GM18502 (cell line): Measurements from ENCODE around the gene EVX2.

Experiments used
- ATAC-seq: cut with Tn5 transposase; IDR thresholded peaks from one replicate; pipeline ENCODE4 v1.9.1; 2021; ENCODE audit warnings: mild to moderate bottlenecking; ENCODE audit not compliant: unreplicated experiment, poor library complexity

Gene EVX2

GRCh38 chr2:176071330-176072291 lies 12.2 kb downstream of the EVX2 start:
- no peak for ATAC-seq

- ATAC-seq = no peak
These were observed 15.3 kb downstream of the EVX2 start for GRCh38 chr2:176068419-176068832.

GRCh38 chr2:176067589-176068418 lies 16.0 kb downstream of the EVX2 start:
- ATAC-seq = no peak

GRCh38 chr2:176066645-176067588 lies 16.8 kb downstream of the EVX2 start:
- no peak for ATAC-seq

GRCh38 chr2:176063958-176064357 lies 19.8 kb downstream of the EVX2 start:
- ATAC-seq = no peak

- ATAC-seq = no peak
These were observed 27.4 kb downstream of the EVX2 start for GRCh38 chr2:176056406-176056805.

- ATAC-seq = no peak
These were observed 44.4 kb downstream of the EVX2 start for GRCh38 chr2:176039375-176039774.

- ATAC-seq = no peak
These were observed 45.1 kb downstream of the EVX2 start for GRCh38 chr2:176038694-176039093.

- ATAC-seq = no peak
These were observed 48.6 kb downstream of the EVX2 start for GRCh38 chr2:176035013-176035691.

- no peak for ATAC-seq
These were observed 56.0 kb downstream of the EVX2 start for GRCh38 chr2:176027806-176028205.
